ENCODE data around the gene PCP4L1.
"Not testable (repeated sequence)": the region's sequence is repeated elsewhere in the genome, so short reads cannot be mapped to it uniquely, and the experiment has no call there.

PCP4L1 gene

DNA sequence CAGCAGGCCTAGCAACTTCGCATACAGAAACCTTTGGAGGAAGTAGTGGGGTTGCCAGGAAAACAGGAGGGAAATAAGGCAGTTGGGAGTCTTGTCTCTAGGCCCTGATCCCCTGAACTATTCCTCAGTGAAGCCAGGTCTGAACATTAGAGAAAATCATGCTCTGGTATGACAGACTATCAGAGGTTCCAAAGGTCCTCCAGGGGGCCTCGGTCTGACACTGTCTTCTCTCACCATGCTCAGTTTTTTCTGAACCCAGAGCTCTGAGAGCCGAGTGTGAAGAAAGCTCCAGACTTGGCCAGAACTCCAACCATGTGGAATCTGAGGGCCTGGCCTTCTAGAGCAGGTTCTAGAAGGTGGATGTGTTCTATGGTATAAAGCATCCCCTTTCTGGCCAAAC lies 28.6 kb upstream of the PCP4L1 start:
- DNase-seq: no peak

DNA sequence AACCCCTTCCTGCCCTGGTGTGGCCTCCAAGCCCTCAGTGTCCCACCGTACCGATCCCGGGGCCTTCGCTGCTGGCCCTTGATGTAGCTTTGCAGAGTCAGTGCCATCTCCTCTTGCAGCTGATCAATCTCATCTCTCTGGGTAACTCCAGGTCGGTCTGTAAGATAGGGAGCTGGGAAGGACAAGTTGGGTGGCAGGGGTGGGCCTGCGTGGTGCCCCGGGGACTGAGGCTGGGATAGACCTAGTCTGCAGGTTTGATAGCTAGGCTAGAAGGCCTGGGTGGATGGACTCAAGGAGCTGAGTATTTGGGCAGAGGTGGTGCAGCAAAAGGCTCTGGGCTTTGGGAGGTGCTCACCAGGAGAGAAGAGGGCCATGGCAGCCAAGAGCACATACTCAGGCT lies 27.8 kb upstream of the PCP4L1 start:
- no peak for DNase-seq

GRCh38 chr1:161233102-161233501 lies 25.4 kb upstream of the PCP4L1 start:
- no peak for DNase-seq

DNA sequence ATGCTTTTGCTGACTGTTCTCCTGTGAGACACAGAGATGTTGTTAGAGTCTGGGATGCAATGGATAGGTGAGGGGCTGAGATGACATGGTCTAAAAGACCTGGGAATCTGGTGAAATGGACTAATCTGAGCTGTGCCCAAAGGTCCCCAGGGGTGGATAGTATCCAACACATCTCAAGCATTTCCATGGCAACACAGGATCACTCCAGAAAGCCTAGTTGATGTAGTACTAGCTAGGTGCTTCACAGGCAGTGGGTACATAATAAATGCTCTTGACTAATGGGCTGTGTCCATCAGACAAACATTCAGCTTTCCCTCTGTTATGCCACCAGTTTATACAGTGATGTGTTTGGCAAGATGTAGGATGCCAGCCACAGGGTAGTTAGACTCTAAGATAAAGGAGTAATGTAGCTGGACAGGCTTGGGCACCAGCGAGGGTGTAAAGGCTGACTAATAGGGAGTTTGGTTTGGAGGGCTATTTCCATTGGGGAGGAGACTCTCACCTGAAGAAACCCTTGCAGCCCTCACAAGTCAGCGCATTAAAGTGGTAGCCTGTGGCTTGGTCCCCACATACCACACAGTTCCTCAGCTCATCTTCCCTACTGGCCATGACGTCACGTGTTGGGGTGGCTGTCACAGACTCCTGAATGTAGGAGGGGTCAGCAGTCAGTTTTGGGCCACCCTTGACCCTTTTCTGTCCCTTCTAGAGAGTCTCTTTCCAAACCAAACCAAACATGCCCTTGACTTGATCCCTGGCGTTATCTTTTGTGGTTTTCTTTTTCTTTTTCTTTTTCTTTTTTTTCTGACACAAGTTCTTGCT lies 22.4 kb upstream of the PCP4L1 start:
- no peak for DNase-seq

DNA sequence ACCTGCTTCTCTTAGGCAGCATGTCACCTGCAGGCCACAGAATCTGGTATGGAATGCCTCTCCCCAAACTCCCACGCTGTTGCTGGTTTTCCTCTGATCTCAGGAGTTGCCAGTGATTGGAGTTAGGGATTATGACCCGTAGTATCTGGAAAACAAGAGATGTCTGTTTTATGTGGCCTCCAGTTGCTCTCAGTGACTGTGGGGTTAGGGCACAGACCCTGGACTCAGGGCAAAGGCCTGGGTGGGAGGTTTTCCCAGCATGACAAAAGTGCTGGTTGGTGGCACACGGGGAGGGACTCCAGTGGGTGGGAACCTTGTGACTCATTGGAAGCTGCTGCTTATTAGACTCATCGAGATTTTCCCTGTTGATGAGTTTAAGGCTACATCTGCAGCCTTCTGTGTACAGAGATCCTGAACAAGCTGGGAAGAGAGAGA lies 20.5 kb upstream of the PCP4L1 start, which contains the start of gene NR1I3:
NR1I3 (minus strand) TSS at position 165 of the 435 bp plus-strand sequence. CDS start 1,638 bp downstream, outside the sequence.
- no peak for DNase-seq

DNA sequence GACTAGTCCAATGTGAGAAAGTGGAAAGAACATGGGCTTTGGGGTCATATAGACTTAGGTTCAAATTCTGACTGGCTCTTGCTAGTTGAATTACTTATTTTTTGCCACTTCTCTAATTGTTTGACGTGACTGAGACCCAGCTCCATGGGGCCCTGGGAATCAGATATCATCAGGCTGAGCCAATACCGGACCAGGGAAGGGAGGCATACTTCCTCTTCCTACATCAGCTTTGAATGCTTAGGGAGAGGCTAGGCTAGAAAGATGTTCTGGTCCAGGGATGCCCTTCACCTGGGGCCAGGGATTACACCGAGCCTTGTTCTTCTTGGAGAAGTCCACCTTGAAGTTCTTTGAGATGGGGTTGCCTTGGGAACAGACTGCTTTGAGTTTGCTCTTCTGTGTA lies 16.9 kb upstream of the PCP4L1 start:
- DNase-seq: no peak

DNA sequence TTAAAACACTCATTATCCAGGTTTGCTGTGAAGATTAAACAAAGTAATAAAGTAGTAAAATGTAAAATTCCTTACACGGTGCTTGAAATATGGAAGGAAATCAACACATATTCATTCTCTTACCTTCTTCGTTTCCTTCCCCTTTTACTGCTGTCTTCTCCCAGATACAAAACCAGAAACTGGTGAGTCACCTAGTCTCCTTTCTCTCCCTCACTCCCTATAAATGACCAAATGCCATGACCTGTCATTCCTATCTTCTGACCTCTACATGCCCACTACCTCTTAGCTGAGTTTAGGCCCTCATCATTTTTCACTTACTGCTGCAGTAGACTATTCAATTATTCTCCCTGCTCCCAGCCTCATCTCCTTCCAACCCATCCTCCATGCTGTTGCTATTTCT lies 16.2 kb upstream of the PCP4L1 start:
- DNase-seq: no peak

DNA sequence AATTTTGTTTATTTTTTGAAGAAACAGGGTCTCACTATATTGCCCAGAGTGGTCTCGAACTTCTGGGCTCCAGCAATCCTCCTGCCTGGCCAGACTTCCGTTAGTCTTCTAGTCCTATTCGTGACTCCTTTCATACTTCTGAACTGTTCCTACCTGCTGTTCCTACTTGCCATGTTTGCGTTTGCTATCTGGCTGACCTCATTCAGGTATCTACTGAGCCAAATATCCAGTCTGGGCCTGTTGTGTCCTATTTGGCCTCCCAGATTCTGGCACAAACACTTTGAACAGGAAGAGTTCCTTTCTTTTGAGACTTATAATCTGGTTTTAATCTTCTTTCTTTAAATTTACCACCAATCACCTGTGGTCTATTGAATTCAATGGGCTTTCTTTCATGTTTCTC lies 13.7 kb upstream of the PCP4L1 start:
- no peak for DNase-seq

- DNase-seq: not testable (repeated sequence)
Observed at GRCh38 chr1:161250100-161250499, 8.4 kb upstream of the PCP4L1 start.

DNA sequence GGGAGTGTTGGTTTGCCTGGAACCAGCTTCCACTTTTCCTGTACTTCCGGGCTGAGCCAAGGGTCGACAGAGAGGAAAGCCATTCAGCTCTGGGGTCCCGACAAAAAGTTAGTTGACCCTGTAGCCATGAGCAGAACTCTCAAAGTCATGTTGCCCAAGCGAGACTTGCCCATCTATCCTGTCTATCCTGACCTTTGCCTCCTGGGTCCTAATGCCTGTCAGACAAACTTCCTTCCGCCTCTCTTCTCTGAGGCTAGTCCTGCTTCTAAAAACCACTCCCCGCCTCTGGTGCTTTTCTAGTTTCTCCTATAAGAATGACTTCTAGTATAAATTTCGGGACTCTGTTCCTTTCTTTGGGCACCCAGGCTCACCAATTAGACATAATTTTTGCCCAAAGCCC lies 7.7 kb upstream of the PCP4L1 start:
- no peak for DNase-seq

DNA sequence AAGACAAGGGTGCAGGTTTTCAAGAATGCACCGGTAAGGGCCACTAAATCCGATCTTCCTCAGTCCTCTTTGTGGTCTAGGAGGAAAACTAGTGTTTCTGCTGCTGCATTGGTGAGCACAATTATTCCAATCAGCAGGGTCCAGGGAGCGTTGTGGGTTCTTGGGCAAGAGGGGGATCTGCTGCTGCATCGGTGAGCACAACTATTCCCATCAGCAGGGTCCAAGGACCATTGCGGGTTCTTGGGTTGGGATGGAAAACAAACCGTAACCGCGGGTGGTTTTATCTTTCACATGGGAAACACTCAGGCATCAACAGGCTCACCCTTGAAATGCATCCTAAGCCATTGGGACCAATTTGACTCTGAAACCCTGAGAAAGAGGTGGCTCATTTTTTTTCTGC lies 7.0 kb upstream of the PCP4L1 start:
- no peak for DNase-seq

- DNase-seq: not testable (repeated sequence)
Observed at GRCh38 chr1:161255302-161255701, 3.2 kb upstream of the PCP4L1 start.

DNA sequence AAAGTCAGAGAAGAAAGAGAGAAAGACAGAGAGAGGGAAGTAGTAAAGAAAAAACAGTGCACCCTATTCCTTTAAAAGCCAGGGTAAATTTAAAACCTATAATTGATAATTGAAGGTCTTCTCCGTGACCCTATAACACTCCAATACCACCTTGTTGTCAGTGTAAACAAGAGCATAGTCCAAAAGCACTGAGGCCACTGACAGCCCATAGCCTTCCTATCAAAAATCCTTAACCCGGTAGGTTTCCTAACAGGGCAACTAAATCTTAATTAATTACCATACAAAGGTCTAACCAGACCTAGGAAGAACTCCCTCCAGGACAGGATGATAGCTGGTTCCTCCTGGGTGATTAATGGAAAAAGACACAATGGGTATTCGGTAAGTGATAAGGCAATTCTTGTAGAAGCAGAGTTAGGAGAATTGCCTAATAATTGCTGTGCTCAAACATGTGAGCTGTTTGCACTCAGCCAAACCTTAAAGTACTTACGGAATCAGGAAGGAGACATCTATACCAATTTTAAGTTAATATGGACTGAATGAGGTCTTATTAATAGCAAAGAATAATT lies 2.5 kb upstream of the PCP4L1 start:
- not testable (repeated sequence) for DNase-seq

- not testable (repeated sequence) for DNase-seq
Observed at GRCh38 chr1:161257109-161257508, 1.4 kb upstream of the PCP4L1 start.

- no peak for DNase-seq
Observed at GRCh38 chr1:161259345-161259702, 779 bp downstream of the PCP4L1 start.

DNA sequence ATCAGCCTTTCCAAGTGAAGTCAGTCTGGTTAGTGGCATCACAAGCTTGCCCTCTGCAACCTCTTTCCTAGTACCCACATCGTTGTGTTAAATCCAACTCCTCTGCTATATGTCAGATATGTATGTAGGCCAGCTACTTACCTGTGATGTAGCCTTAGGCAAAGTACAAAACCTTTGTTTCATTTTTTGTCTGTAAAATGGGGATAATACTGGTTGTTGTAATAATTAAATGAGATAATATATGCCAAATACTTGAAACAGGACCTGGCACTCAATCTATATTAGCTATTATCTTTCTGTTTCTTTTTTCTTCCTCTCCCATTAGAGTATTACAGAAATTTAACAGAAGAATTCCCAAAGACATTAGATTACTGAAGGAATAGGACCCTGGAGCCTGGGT lies 1.2 kb downstream of the PCP4L1 start:
- no peak for DNase-seq

GRCh38 chr1:161260376-161261260 lies 2.1 kb downstream of the PCP4L1 start:
- no peak for DNase-seq

DNA sequence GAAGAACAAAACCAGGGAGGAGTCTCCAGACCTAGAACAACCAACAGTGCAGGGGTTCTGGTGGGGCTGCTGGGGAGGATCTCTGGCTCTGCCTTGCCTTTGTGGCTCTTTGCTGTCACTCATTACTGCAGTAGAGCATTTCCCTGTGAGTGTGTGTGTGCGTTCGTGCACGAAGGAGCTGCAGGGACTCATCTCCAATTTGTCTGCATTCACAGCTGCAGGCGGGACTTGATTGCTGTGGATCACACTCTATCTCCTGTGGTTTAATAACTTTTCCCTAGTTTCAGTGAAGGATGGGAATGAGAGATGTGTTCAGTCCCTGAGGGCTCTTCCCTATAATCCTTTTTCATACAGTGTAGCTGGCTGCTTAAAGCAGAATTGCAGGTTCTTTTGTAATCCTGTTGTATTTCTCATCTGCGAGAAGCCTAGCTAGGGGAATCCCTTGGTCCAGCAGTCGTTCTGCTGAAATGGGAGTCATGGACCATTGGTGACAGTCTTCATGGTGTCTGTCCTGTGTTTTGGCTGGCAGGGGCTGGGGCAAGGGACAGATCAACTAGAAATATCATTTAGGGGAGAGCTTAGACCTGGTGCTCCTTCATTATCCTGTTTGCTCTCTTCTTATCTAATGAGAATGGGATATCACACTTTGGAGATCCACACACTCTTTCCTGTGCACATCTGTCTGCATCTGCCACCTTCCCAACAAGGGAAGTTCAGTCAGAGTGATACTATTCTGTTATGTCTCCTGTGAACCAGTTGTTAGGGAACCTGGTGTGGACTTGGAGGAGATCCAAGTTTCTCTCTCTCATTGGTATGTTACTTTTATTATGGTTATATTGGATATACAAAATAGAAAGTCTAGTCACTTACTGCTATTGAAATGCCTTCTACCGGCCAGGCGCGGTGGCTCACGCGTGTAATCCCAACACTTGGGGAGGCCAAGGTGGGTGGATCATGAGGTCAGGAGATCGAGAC lies 3.0 kb downstream of the PCP4L1 start:
- DNase-seq: no peak

- DNase-seq: no peak
Observed at GRCh38 chr1:161265305-161265704, 6.8 kb downstream of the PCP4L1 start.

DNA sequence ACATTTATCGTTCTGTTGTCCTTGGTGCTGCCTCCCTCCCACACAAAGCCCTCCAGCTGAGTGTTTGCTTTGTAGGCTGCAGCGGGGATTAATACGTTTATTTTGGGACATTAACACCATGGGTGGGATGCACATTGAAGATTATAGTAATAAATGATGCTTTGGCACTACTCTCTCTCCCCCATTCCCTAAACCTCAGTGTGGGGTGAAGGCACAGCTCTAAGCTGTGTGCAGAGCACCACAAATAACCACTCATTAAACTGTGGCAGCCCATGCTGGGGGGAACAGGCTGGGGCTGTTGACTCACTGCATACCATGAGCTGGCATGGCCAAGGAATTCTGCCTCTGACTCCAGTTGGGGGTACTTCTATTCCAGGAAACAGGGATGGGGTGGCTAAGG lies 7.7 kb downstream of the PCP4L1 start:
- no peak for DNase-seq

GRCh38 chr1:161266836-161267235 lies 8.3 kb downstream of the PCP4L1 start:
- DNase-seq: no peak

DNA sequence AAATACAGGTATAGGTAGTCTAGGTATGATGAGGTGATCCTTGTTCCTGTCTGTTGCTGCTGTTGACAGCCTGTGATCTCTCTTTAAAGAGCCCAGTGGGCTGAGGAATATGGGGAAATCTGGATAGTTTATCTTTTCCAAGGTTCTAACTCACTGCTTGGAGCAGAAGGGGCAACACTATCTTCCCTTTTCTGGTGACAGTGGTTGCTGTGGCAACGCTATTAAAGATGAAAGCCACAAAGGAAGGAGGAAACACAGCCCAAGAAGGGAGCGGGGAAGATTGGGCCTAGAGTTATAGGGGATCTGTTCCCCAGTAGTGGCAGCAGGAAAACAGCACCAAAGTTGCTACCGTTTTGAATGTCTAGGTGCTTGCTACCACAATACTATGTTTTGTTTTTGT lies 8.8 kb downstream of the PCP4L1 start:
- no peak for DNase-seq
